ENCODE measurements around the gene BAAT.

Gene BAAT

DNA sequence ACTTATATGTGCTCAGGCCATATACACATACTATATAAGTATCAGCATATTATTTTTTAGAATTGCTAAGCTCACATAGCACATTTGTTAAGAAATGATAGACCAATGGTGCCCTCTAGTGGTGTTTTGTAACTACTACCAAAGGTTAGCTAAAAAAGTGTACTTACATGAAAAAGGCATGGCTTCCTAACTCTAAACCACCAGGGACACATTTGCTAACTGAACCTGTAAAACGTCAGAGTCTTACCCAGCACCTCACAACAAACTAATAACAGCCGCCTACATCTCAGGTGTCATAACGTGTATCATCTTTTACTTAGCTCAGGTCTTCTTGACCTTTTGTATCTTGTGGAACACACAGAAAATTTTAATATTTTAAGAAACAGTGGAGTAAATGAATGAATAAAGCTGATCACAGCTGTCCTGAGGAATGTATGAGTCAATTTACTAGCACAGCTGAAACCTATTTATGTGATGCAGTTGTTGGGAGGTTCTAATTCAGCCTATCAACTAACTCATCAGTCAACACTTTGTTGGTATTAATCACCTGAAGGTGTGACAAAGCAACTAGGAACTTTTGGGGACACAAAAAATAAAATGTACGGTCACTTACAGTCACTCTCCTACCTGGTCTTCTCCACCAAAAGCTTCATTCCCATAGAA is 72.9 kb downstream of the BAAT start:
- peak; percentile 95 for DNase-seq

DNA sequence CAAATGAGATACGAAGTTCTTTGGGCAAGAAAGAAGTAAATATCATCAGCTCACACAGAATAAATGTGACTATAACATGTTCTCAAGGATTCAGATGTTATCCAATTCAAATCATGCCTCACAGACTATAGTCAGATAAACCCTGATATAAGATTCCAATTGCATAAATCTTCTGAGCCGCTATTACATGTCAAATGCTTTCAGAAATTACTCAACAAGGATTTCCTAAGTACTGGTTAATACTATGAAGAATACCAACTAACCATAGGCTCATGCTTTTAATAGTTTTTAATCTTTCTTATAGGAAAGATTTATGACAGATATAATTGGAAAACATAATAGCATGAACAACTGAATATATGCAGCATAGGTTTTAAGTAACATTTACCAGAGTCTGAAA is 73.6 kb downstream of the BAAT start:
- DNase-seq: no peak

Measured in NCI-H1694 (cell line).